ENCODE results near the gene TLDC2.
"Not testable (repeated sequence)": the region's sequence is repeated elsewhere in the genome, so short reads cannot be mapped to it uniquely, and the experiment has no call there.

Gene TLDC2

GRCh38 chr20:36875702-36876472 is at the start of gene TLDC2:
Gene TLDC2, plus strand, starts transcription at chr20:36876138. Its CDS starts 37 bp downstream, at chr20:36876175.
- Mint-ChIP-seq H3K4me1 (ENCODE audit: low read depth) (no peaks in the 10 kb centered on the region), H3K27ac (no peak within 1 kb of the TSS), H3K9me3 (ENCODE audit: low read depth) (no peaks in the 10 kb centered on the region), H3K27me3 (no peaks in the 10 kb centered on the region), H3K4me3 (no peak within 1 kb of the TSS), H3K36me3 (no peaks in the 10 kb centered on the region)

- H3K4me1 Mint-ChIP-seq (ENCODE audit: low read depth) = no peaks in the 10 kb centered on the region
- no peaks in the 10 kb centered on the region for H3K27me3 Mint-ChIP-seq
- no peaks in the 10 kb centered on the region for H3K36me3 Mint-ChIP-seq
- H3K9me3 Mint-ChIP-seq (ENCODE audit: low read depth) = no peaks in the 10 kb centered on the region
- no peak overlapping the region for H3K4me3 Mint-ChIP-seq
- no peak overlapping the region for H3K27ac Mint-ChIP-seq
Observed at GRCh38 chr20:36826554-36827244, 49.2 kb upstream of the TLDC2 start.

- H3K4me3 Mint-ChIP-seq = no peak overlapping the region
Observed at GRCh38 chr20:36827541-36828279, 48.2 kb upstream of the TLDC2 start.

GRCh38 chr20:36830791-36831691 is 44.9 kb upstream of the TLDC2 start:
- Mint-ChIP-seq H3K27ac (no peak overlapping the region), H3K36me3 (no peaks in the 10 kb centered on the region), H3K4me1 (ENCODE audit: low read depth) (peaks cover 9% of the 10 kb centered on the region), H3K9me3 (ENCODE audit: low read depth) (no peaks in the 10 kb centered on the region), H3K27me3 (no peaks in the 10 kb centered on the region), H3K4me3 (no peak overlapping the region)

More at GRCh38 chr20:36827541-36828279, 48.2 kb upstream of the TLDC2 start:
- Mint-ChIP-seq H3K27ac (no peak overlapping the region), H3K36me3 (no peaks in the 10 kb centered on the region), H3K9me3 (ENCODE audit: low read depth) (no peaks in the 10 kb centered on the region), H3K4me1 (ENCODE audit: low read depth) (no peaks in the 10 kb centered on the region), H3K27me3 (no peaks in the 10 kb centered on the region)

GRCh38 chr20:36832791-36833190 is 43.1 kb upstream of the TLDC2 start:
- no peak overlapping the region for H3K4me3 Mint-ChIP-seq
- H3K36me3 Mint-ChIP-seq = no peaks in the 10 kb centered on the region
- H3K27me3 Mint-ChIP-seq = no peaks in the 10 kb centered on the region

GRCh38 chr20:36833275-36834020 is 42.5 kb upstream of the TLDC2 start:
- Mint-ChIP-seq H3K27me3 (no peaks in the 10 kb centered on the region), H3K27ac (no peak overlapping the region), H3K36me3 (no peaks in the 10 kb centered on the region), H3K4me1 (ENCODE audit: low read depth) (peaks cover 10% of the 10 kb centered on the region), H3K9me3 (ENCODE audit: low read depth) (no peaks in the 10 kb centered on the region), H3K4me3 (no peak overlapping the region)

More at GRCh38 chr20:36832791-36833190, 43.1 kb upstream of the TLDC2 start:
- H3K27ac Mint-ChIP-seq = no peak overlapping the region
- H3K9me3 Mint-ChIP-seq (ENCODE audit: low read depth) = no peaks in the 10 kb centered on the region
- H3K4me1 Mint-ChIP-seq (ENCODE audit: low read depth) = peaks cover 10% of the 10 kb centered on the region

- Mint-ChIP-seq H3K9me3 (ENCODE audit: low read depth) (no peaks in the 10 kb centered on the region), H3K4me1 (ENCODE audit: low read depth) (peaks cover 10% of the 10 kb centered on the region), H3K27me3 (no peaks in the 10 kb centered on the region), H3K36me3 (no peaks in the 10 kb centered on the region), H3K27ac (no peak overlapping the region), H3K4me3 (peak overlapping the region; percentile 76)
Observed at GRCh38 chr20:36835025-36835424, 40.9 kb upstream of the TLDC2 start.

- Mint-ChIP-seq H3K9me3 (ENCODE audit: low read depth) (no peaks in the 10 kb centered on the region), H3K4me1 (ENCODE audit: low read depth) (peaks cover 10% of the 10 kb centered on the region), H3K4me3 (peak overlapping the region; percentile 76), H3K36me3 (no peaks in the 10 kb centered on the region), H3K27me3 (no peaks in the 10 kb centered on the region), H3K27ac (no peak overlapping the region)
Observed at GRCh38 chr20:36835453-36836198, 40.3 kb upstream of the TLDC2 start.

- Mint-ChIP-seq H3K4me1 (ENCODE audit: low read depth) (peaks cover 13% of the 10 kb centered on the region), H3K27me3 (no peaks in the 10 kb centered on the region), H3K27ac (no peak overlapping the region), H3K36me3 (no peaks in the 10 kb centered on the region), H3K4me3 (peak overlapping the region; percentile 62), H3K9me3 (ENCODE audit: low read depth) (no peaks in the 10 kb centered on the region)
Observed at GRCh38 chr20:36836591-36837269, 39.2 kb upstream of the TLDC2 start.

- H3K27me3 Mint-ChIP-seq; H3K4me3 Mint-ChIP-seq; H3K9me3 Mint-ChIP-seq (ENCODE audit: low read depth); H3K36me3 Mint-ChIP-seq; H3K27ac Mint-ChIP-seq: not testable (repeated sequence)
- H3K4me1 Mint-ChIP-seq (ENCODE audit: low read depth) = peaks cover 24% of the 10 kb centered on the region
Observed at GRCh38 chr20:36838376-36838775, 37.6 kb upstream of the TLDC2 start.

- H3K9me3 Mint-ChIP-seq (ENCODE audit: low read depth) = no peaks in the 10 kb centered on the region
- no peaks in the 10 kb centered on the region for H3K36me3 Mint-ChIP-seq
- H3K4me1 Mint-ChIP-seq (ENCODE audit: low read depth) = peaks cover 28% of the 10 kb centered on the region
- H3K27me3 Mint-ChIP-seq = no peaks in the 10 kb centered on the region
- no peak overlapping the region for H3K27ac Mint-ChIP-seq
- no peak overlapping the region for H3K4me3 Mint-ChIP-seq
Observed at GRCh38 chr20:36839150-36839549, 36.8 kb upstream of the TLDC2 start.

- Mint-ChIP-seq H3K27ac (peak overlapping the region; percentile 37), H3K4me1 (ENCODE audit: low read depth) (peaks cover 22% of the 10 kb centered on the region)
- not testable (repeated sequence) for H3K27me3 Mint-ChIP-seq; H3K4me3 Mint-ChIP-seq; H3K9me3 Mint-ChIP-seq (ENCODE audit: low read depth); H3K36me3 Mint-ChIP-seq
Observed at GRCh38 chr20:36841030-36841429, 34.9 kb upstream of the TLDC2 start.
